ENCODE data around the gene TEC. TPM values are rescaled to one million over a fixed set of nuclear protein-coding genes. Genes with fewer than 3 reads are reported as not detected.
"Not testable (repeated sequence)": the region's sequence is repeated elsewhere in the genome, so short reads cannot be mapped to it uniquely, and the experiment has no call there.

Gene TEC
- polyA plus RNA-seq, 3 donors from 2014 or later = 2.2 to 4.8 (median 2.9) TPM

GRCh38 chr4:48290146-48290772, 20.6 kb upstream of the TEC start:
- H3K4me3 Mint-ChIP-seq = no peak overlapping the region
- peaks cover under 1 to 2% of the 10 kb centered on the region in 2 donors for H3K4me1 Mint-ChIP-seq
- peaks cover 6% of the 10 kb centered on the region in 3 donors for H3K27me3 Mint-ChIP-seq (ENCODE audit: low read depth in 3 of 3)
- H3K36me3 Mint-ChIP-seq = no peaks in the 10 kb centered on the region
- no peak overlapping the region for H3K27ac Mint-ChIP-seq
- H3K9me3 Mint-ChIP-seq = no peaks in the 10 kb centered on the region
- DNase-seq = peak in 2 of 3 donors; percentile 14 to 16

GRCh38 chr4:48286060-48286459, 16.4 kb upstream of the TEC start:
- not testable (repeated sequence) for H3K36me3 Mint-ChIP-seq, H3K4me3 Mint-ChIP-seq, DNase-seq, H3K4me1 Mint-ChIP-seq, H3K27ac Mint-ChIP-seq, H3K9me3 Mint-ChIP-seq
- H3K27me3 Mint-ChIP-seq (ENCODE audit: low read depth in 3 of 3) = peaks cover 3 to 19% (median 4%) of the 10 kb centered on the region in 3 donors

- H3K4me3 Mint-ChIP-seq, H3K36me3 Mint-ChIP-seq, H3K27ac Mint-ChIP-seq, DNase-seq, H3K4me1 Mint-ChIP-seq, H3K9me3 Mint-ChIP-seq: not testable (repeated sequence)
- H3K27me3 Mint-ChIP-seq (ENCODE audit: low read depth in 3 of 3) = peaks cover 3 to 19% (median 4%) of the 10 kb centered on the region in 3 donors
Observed at GRCh38 chr4:48285640-48286039, 16.0 kb upstream of the TEC start.

- Mint-ChIP-seq H3K27ac (no peak overlapping the region), H3K9me3 (no peaks in the 10 kb centered on the region), H3K4me1 (peaks cover 5 to 6% of the 10 kb centered on the region in 2 donors), H3K27me3 (ENCODE audit: low read depth in 3 of 3) (peaks cover 0 to 6% (median 2%) of the 10 kb centered on the region in 3 donors), H3K4me3 (no peak overlapping the region), H3K36me3 (peaks cover 0 to 2% (median 0%) of the 10 kb centered on the region in 3 donors)
- DNase-seq = no peak
Observed at GRCh38 chr4:48275686-48276085, 6.0 kb upstream of the TEC start.

GRCh38 chr4:48275247-48275646, 5.6 kb upstream of the TEC start:
- Mint-ChIP-seq H3K9me3 (no peaks in the 10 kb centered on the region), H3K4me1 (peaks cover 9 to 11% of the 10 kb centered on the region in 2 donors), H3K4me3 (no peak overlapping the region), H3K27ac (no peak overlapping the region), H3K27me3 (ENCODE audit: low read depth in 3 of 3) (peaks cover 0 to 5% (median 2%) of the 10 kb centered on the region in 3 donors), H3K36me3 (no peaks in the 10 kb centered on the region)
- peak; percentile 16 to 30 (median 29) for DNase-seq

- peaks cover 3 to 12% (median 3%) of the 10 kb centered on the region in 3 donors for H3K27me3 Mint-ChIP-seq (ENCODE audit: low read depth in 3 of 3)
- H3K27ac Mint-ChIP-seq = peak overlapping the region in 3 of 6 donors; percentile 6 to 76 (median 67)
- no peak for DNase-seq
- H3K36me3 Mint-ChIP-seq = no peaks in the 10 kb centered on the region
- H3K9me3 Mint-ChIP-seq = no peaks in the 10 kb centered on the region
- H3K4me1 Mint-ChIP-seq = peaks cover 30 to 39% of the 10 kb centered on the region in 2 donors
- no peak overlapping the region for H3K4me3 Mint-ChIP-seq
Observed at GRCh38 chr4:48271626-48272025, 2.0 kb upstream of the TEC start.

- Mint-ChIP-seq H3K27me3 (ENCODE audit: low read depth in 3 of 3) (peaks cover 3 to 12% (median 3%) of the 10 kb centered on the region in 3 donors), H3K4me3 (peak overlapping the region; percentile 2 to 96 (median 13)), H3K36me3 (peaks cover 0 to 3% (median 0%) of the 10 kb centered on the region in 3 donors), H3K27ac (peak overlapping the region; percentile 51 to 95 (median 86)), H3K9me3 (no peaks in the 10 kb centered on the region), H3K4me1 (peaks cover 30 to 39% of the 10 kb centered on the region in 2 donors)
- no peak for DNase-seq
Observed at GRCh38 chr4:48270951-48271473, 1.4 kb upstream of the TEC start.

- peak overlapping the region; percentile 96 to 97 (median 96) for H3K4me3 Mint-ChIP-seq
- peaks cover 30 to 39% of the 10 kb centered on the region in 2 donors for H3K4me1 Mint-ChIP-seq
- peaks cover 0 to 5% (median 0%) of the 10 kb centered on the region in 3 donors for H3K36me3 Mint-ChIP-seq
- DNase-seq = no peak
- peaks cover 3 to 12% (median 3%) of the 10 kb centered on the region in 3 donors for H3K27me3 Mint-ChIP-seq (ENCODE audit: low read depth in 3 of 3)
- peak overlapping the region; percentile 76 to 95 (median 92) for H3K27ac Mint-ChIP-seq
- no peaks in the 10 kb centered on the region for H3K9me3 Mint-ChIP-seq
Observed at GRCh38 chr4:48270523-48270897, 872 bp upstream of the TEC start.

- Mint-ChIP-seq H3K9me3 (no peaks in the 10 kb centered on the region), H3K36me3 (peaks cover 0 to 5% (median 0%) of the 10 kb centered on the region in 3 donors), H3K27me3 (ENCODE audit: low read depth in 3 of 3) (peaks cover 3 to 10% (median 3%) of the 10 kb centered on the region in 3 donors), H3K4me1 (peaks cover 30 to 39% of the 10 kb centered on the region in 2 donors), H3K27ac (peak overlapping the region; percentile 76 to 95 (median 92)), H3K4me3 (peak overlapping the region; percentile 96 to 97 (median 96))
- DNase-seq = peak; percentile 89 to 90 (median 89)
Observed at GRCh38 chr4:48269861-48270522, 354 bp upstream of the TEC start.

- peaks cover 0 to 5% (median 0%) of the 10 kb centered on the region in 3 donors for H3K36me3 Mint-ChIP-seq
- H3K4me1 Mint-ChIP-seq = peaks cover 30 to 39% of the 10 kb centered on the region in 2 donors
- peaks cover 3 to 13% (median 3%) of the 10 kb centered on the region in 3 donors for H3K27me3 Mint-ChIP-seq (ENCODE audit: low read depth in 3 of 3)
- peak overlapping the region; percentile 18 to 96 (median 30) for H3K4me3 Mint-ChIP-seq
- H3K27ac Mint-ChIP-seq = no peak overlapping the region
- no peaks in the 10 kb centered on the region for H3K9me3 Mint-ChIP-seq
- DNase-seq = no peak
Observed at GRCh38 chr4:48267574-48267973, 2.1 kb downstream of the TEC start.

GRCh38 chr4:48266781-48267180, 2.9 kb downstream of the TEC start:
- no peak for DNase-seq
- H3K4me3 Mint-ChIP-seq = no peak overlapping the region
- peaks cover 30 to 42% of the 10 kb centered on the region in 2 donors for H3K4me1 Mint-ChIP-seq
- no peaks in the 10 kb centered on the region for H3K9me3 Mint-ChIP-seq
- H3K27me3 Mint-ChIP-seq (ENCODE audit: low read depth in 3 of 3) = peaks cover 3 to 13% (median 3%) of the 10 kb centered on the region in 3 donors
- peaks cover 0 to 5% (median 0%) of the 10 kb centered on the region in 3 donors for H3K36me3 Mint-ChIP-seq
- H3K27ac Mint-ChIP-seq = no peak overlapping the region

- peaks cover 0 to 4% (median 0%) of the 10 kb centered on the region in 3 donors for H3K27me3 Mint-ChIP-seq (ENCODE audit: low read depth in 3 of 3)
- H3K36me3 Mint-ChIP-seq = peaks cover 0 to 5% (median 0%) of the 10 kb centered on the region in 3 donors
- H3K4me3 Mint-ChIP-seq = no peak overlapping the region
- H3K27ac Mint-ChIP-seq = no peak overlapping the region
- no peak for DNase-seq
- no peaks in the 10 kb centered on the region for H3K9me3 Mint-ChIP-seq
- peaks cover 9 to 23% of the 10 kb centered on the region in 2 donors for H3K4me1 Mint-ChIP-seq
Observed at GRCh38 chr4:48262926-48263325, 6.7 kb downstream of the TEC start.

- no peak overlapping the region for H3K27ac Mint-ChIP-seq
Observed at GRCh38 chr4:48262484-48262883, 7.2 kb downstream of the TEC start.

GRCh38 chr4:48261281-48261680, 8.4 kb downstream of the TEC start:
- Mint-ChIP-seq H3K27me3 (ENCODE audit: low read depth in 3 of 3) (peaks cover 0 to 3% (median 0%) of the 10 kb centered on the region in 3 donors), H3K9me3 (no peaks in the 10 kb centered on the region), H3K4me1 (peaks cover 4 to 14% of the 10 kb centered on the region in 2 donors), H3K36me3 (peaks cover 0 to 5% (median 0%) of the 10 kb centered on the region in 3 donors), H3K27ac (peak overlapping the region in 1 of 6 donors; percentile 52), H3K4me3 (no peak overlapping the region)
- no peak for DNase-seq

More at GRCh38 chr4:48262484-48262883, 7.2 kb downstream of the TEC start:
- DNase-seq = no peak
- no peaks in the 10 kb centered on the region for H3K9me3 Mint-ChIP-seq
- H3K36me3 Mint-ChIP-seq = peaks cover 0 to 5% (median 0%) of the 10 kb centered on the region in 3 donors
- H3K27me3 Mint-ChIP-seq (ENCODE audit: low read depth in 3 of 3) = peaks cover 0 to 3% (median 0%) of the 10 kb centered on the region in 3 donors
- no peak overlapping the region for H3K4me3 Mint-ChIP-seq
- H3K4me1 Mint-ChIP-seq = peaks cover 6 to 18% of the 10 kb centered on the region in 2 donors

Measured in immature natural killer cell (primary cell).